Activated CD8-positive, alpha-beta memory T cell treated with anti-CD3 and anti-CD28 coated beads for 24 hours (primary cell): ENCODE measurements around the gene MYLK4.

Source experiments
- DNase-seq: peaks from one replicate; pipeline ENCODE4 v3.0.0-alpha.2; 2020

Gene MYLK4

DNA sequence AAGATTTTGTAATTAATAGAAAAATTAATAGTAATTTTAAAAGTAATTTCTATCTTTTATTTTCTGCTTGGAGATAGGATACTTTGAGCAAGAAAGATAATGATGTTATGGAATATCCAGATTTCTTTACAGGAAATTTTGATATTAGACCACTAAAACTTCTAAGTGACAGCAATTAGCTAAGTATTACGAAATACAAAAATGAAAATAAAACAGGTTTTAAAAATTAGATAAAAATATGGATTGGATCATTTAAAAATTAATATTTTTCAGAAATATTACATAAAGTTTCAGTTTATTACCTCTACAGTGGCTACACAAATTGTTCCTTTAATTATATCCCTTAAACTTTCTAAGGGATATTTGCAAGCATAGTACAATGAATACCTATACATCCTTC is 4.2 kb upstream of the MYLK4 start:
- no peak for DNase-seq

DNA sequence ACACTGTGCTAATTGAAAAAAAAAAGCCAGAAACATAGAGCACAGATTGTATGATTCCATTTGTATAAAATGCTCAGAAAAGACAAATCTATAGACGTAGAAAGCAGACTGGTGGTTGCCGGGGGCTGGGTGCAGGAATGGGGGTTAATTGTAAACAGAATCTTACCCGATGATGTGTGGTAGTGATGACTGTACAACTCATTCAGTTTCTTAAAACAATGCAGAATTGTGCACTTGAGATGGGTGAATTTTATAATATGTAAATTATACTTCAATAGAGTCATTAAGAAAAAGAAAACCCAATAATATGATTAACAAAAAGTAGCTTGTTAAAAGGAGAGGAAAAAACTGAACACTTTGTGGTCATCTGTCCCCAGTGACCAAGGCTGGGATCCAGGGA is 3.7 kb upstream of the MYLK4 start:
- DNase-seq, result no peak

DNA sequence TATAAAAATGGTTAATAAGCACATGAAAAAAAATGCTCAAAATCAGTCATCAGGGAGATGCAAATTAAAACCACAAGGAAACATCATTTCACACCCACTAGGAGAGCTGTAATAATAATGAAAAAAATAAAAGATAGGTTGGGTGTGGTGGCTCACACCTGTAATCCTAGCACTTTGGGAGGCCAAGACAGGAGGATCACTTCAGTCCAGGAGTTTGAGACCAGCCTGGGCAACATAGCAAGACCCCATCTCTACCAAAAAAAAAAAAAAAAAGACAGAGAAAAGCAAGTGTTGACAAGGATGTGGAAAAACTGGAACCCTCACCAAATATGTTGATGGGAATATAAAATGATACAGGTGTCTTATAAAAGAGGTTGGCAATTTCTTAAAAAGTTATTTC is 3.0 kb upstream of the MYLK4 start:
- no peak for DNase-seq

DNA sequence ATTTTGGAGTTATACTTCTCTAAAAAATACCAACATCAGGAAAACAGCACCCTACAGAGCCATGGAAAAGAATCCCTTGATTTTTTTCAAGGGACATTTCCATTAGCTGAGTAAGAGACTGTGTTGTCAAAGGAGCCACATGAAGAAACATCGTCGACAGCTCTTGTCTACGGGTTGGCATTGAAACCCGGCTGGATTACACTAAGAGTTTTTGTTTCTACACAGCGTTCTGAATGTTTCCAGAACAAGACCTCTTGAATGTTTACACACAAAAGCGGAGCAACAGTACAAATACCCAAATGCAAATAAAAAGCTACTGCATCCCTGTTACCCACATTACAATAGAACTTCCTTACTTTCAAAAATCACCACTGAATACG is 2.4 kb upstream of the MYLK4 start:
- no peak for DNase-seq

DNA sequence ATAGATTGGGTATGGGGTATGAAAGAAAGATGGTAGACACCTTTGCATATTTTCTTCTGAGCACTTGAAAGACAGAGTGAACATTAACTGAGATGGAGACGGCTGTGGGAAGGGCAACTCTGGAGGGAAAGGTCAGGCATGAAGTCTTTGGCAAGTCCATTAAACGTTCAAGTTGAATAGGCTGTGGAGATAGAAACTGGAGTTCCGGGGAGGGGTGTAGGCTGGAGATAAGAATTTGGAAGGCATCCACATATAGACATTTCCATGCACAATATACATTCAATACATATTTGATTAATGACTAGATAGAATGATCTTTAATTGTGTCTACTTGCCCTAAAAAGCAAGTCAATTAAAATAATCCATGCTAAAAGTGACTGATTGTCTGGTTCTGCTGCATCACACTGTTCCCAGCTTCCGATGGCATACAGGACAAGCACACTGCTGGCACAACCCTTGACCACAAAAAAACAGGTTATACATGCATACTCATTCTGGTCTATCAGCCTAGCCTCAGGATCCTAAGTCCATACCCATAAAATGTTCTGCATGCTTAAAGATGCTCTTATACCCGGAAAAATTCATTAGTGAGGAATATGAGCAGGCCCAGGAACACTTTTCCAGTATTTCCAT is 1.9 kb upstream of the MYLK4 start:
- no peak for DNase-seq

DNA sequence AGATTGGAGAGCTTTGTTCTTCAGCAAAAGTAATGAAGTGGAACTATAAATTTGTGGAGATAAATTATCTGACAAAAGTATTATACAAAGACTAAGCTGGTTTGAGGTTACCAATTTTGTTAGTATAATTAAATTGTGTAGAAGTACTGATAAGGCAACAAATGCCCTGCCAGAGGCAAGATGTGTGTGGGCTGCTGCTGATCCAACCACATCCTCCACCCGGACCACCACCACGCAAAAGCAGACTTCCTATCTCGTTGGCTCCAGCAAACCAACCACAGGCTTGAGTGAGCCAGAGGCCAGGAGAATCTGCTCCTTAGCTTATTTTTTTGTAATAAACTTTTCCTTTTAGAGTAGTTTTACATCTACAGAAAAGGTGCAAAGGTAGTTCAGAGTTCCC is 1.1 kb upstream of the MYLK4 start:
- no peak for DNase-seq

DNA sequence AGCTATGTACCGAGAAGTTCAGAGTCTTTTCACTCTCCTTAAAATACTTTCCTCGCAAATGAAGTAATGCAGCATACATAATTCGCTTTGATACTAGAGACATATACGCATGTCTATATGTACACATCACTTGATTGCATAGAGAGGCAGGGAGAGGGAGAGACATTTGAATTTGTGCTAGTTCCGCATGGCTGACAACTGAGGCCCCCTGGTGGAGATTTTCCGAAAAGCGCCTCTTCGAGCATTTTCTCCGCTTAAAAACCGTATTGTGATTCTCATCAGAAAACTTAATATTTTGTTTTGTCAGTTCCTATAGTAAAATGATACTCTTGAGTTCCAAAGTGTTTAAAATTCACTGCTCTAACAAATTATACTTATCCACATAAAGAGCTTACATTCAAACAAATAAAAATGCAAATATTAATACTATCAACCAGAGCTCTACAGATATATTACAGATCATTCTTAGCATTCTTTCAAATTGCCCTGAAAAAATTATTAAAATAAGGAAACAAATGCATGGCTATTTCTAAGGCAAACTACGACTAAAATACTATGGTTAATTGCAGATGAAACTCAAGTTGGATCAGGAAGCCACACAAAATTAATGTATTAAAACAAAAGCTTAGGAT is 637 bp downstream of the MYLK4 start:
- peak; percentile 84 for DNase-seq

DNA sequence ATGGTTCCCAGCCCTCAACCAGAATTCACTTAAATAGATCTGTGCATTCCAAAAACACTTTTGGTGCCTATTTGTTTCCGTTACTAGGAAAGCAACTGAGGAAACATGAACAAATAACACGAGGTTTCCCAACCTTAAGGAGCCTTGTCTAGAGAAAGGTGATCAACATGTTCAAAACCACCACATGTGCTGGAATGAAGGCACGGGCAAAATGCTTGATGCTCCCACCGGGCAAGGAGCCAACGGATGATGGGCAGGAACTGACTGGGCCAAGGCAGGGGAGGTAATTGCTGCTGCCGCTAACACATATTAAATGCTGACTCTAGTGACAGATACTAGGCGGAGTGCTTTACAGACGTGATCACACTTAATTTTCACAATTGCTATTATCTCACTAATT is 2.5 kb downstream of the MYLK4 start:
- no peak for DNase-seq

DNA sequence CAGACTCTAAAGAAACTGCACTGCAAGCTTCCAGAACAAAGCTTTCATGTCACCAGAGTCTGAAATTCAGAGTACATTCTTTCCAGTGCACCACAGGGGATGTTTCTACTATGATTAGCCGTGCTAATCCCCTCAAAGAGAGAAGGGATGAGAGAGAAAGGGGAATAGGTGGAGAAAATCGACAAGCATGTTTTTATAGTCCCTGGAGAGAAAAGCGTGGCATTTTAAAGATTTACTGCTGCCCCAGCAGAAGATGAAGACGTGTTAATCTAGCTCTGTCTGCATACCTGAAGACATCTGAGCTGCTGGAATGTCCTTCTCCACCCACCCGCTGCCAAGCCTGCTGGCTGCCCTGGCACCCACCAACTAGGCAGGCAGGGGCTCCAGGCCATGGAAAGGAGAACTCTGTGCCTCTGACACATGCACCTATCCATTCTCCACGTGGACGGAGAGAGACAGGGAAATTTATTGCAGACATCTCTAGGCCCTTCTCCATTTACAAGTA is 4.1 kb downstream of the MYLK4 start:
- no peak for DNase-seq

DNA sequence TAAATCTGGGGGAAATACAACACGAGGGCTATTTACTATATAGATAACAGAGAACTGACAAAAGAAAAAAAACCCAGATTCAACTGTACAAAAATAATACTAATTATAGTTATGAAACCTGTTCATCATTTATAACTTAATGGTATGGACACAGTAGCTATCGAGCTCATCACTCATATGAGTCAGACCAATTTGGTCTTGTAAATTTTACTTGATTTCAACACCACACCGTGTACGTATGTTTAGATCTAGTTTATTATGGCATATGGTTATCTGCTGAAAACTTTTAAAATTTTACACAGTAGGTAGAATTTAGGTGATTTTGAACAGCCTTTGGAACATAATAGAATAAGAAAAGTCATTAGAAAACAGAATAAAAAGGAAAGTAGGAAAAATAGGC is 5.5 kb downstream of the MYLK4 start:
- no peak for DNase-seq

DNA sequence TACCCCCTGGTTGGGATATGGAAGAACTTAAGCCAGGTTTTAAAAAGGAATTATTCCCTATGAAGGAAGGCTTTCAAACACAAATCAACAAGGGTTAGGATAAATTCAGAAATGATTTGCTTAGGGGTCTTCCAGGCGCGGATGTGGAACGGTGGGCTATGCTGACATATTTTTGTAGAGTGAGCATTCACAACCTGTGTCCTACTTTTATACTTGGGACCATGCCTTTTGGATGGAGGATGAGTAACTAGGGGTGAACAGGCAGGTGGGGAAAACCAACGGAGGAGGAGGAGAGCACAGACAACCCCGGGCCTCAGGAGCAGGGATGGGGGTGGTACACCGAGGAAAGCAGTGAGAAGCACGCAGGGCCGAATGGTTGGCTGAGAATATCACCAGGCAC is 5.9 kb downstream of the MYLK4 start:
- DNase-seq, result no peak

DNA sequence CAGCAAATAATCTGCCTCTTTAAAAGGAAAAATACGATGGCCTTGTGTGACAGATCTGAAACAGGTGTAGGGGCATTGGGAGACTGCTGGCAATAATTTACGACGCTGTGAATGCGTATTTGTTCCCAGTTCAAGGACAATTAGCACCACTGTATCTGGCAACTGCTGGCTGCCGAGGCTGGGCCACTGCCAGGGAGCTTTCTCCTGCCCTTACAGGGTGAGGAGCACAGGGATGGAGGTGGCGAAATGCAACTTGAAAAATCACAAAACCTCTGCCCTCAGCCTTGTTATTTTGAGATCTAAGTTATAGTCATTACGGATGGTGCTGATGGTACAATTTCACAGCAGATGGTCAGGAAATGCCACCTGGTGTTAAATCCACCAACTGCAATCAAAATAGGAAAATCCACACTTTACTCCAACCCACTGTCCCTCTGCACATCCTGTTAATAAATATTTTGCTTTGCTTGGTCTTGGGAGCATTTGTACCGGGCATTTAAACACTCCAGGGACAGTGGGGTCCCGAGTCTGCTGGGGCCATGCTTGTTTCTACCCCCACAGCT is 6.4 kb downstream of the MYLK4 start:
- DNase-seq, result no peak

DNA sequence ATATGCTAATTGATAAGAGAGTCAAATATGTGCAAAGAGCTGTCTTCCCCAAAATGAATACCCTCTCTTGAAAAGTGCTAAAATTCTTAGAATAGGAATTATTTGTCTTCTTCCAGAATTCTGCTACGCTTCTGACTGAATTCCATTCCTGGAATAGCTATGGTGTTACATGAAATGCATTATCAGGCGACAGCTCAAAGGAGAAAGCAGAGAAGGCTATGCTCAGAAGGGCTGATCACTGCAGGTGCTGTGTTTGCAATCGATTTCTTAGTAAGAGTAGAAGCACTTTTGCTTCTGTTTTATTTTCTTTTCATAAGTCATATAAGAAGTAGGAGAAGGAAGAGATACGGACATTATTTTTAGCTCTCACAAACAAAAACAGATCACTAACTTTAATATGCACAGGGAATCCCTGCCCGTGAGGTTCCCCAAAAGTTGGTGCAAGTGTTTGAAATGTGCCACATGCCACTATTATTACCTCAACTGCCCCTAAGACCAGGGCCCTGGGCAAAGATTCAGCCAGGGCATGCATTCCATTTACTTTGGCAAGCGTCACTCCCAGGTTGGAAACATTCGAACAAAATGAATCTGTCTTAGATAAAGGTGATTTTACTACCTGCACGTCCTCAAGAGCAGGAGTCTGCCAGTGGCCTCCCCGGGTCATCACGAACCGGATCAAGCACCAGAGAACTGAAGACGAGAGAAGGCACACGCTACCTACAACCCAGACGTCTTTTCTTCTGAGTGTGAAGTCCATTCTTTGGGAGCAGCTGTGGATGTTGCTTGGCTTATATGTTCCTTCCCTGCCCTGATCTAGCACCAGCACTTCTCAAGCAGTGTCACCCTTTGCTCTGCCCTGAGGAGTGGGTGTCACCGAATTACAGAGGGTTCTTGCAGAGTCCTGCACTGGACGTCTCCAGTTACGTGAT is 7.2 kb downstream of the MYLK4 start:
- no peak for DNase-seq

DNA sequence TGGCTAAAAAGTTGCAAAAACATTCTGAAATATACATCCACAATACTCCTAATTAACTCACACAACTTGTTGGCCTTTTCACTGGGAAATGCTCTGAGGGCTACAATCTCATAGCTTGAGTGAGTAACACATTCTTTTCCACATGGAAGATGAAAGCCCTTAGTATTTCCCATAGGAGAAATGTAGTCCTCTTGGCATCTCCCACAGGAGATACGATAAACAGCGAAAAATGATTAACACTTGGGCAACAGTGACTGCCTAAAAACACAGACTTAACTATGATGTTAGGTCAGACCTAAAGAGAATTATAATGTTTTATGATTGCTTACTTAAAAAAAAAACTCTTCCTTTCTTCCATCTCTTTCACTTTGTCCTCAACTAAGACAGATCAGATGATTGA is 9.0 kb downstream of the MYLK4 start:
- no peak for DNase-seq

DNA sequence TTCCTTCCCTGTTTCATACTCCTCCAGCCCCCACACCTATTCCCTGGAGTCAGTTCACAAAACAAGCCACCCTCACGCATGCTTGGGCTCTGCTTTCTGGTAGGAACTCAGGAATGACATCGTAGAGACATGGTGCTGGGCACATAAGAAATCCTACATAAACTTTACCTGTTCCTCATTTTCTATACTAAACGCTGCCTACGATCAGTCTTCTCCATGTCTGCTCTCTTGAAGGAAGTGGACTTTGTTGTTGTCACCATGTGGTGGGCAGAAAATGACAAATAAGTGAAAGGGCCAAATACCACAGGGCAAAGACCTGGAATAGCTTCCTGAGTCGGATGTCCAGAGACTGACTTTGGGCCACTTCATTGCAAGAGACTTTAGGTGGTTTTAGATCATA is 10.1 kb downstream of the MYLK4 start:
- no peak for DNase-seq

DNA sequence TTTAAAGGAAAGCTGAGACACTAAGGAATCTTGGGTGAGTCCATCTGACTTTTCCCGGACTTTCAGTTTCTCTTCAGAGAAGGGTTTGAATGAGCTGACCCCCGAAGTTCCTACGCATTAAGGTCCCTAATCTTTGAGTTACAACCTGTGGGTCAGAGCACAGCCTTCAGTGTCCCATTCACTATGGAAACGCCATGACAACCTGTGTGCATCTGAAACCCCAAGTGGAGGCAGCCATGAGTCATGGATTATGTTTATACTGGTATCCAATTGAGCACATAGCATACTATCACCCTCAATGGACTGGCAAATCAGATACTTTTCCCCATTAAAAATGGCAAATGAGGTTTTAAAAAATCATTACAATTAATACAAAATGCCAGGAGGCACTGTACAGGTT is 11.4 kb downstream of the MYLK4 start:
- no peak for DNase-seq

DNA sequence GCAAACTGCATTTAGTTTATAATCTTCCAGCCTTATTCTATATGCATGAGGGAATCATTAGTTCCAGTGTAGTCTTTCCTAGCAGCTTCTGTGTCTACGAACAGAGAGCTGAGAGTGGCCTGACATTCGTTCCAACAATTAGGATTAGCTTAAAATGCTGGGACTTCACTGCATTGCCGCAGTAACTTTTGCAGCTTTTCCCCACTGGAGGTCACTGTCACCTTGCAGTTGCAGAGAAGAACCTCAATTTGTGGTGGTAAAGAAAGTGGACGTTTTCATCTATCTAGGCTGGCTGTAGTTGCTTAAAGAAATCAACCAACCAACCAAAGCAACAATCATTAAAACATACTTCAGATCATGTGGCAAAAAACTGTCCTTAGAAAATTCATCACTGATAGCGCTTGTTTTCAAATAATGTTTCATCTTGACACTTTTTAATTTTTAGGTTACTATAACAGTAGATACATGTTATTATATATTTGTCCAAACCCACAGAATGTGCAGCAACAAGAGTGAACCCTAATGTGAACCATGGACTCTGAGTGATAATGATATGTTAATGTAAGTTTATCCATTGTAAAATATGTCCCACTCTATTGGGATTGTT is 12.2 kb downstream of the MYLK4 start:
- DNase-seq, result peak; percentile 62

DNA sequence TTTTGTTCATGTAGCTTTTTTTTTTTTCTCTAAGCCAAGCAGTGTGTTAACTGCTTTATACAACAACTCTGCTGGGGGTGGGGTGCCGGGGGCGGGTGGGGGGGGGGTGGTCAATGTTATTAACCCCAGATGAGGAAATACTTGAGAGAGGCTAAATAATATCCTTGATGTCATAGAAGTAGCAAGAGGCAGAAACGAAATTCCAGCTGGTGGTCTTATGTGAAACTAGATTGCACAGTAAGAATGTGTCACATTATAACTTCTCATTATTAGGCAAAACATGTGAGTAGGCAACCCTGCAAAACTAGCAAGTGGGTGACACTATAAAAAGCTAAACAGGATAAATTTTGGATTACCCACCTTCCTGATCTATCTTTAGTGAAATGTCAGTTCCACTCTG is 12.8 kb downstream of the MYLK4 start:
- no peak for DNase-seq

DNA sequence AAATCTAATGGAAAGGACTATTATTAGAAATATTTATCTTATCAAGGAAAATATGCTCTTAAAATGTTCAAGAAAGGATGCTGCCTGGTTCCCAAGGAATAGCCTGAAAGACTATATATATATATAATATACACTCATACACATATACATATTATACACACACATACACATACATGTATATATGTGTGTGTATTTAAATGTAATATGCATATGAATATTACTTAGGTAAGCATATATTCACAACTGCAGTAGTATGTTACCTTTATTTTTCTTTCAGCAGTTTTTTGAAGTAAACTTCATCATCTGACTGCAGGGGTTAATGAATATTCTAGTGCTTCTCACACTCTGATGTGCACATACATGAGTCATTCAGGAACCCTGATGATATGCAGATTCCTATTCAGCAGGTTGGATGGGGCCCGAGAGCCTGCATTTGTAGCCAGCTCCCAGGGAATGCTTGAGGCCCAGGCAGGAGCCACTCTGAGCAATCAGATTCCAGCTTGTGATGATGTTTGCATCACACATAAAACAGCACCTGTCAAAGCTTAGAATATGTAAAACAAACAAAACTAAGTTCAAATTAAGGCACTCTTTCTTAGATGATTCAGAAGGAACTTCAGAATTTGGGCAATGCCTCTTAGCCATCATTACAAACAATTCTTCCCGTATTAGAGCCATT is 16.1 kb downstream of the MYLK4 start:
- no peak for DNase-seq

DNA sequence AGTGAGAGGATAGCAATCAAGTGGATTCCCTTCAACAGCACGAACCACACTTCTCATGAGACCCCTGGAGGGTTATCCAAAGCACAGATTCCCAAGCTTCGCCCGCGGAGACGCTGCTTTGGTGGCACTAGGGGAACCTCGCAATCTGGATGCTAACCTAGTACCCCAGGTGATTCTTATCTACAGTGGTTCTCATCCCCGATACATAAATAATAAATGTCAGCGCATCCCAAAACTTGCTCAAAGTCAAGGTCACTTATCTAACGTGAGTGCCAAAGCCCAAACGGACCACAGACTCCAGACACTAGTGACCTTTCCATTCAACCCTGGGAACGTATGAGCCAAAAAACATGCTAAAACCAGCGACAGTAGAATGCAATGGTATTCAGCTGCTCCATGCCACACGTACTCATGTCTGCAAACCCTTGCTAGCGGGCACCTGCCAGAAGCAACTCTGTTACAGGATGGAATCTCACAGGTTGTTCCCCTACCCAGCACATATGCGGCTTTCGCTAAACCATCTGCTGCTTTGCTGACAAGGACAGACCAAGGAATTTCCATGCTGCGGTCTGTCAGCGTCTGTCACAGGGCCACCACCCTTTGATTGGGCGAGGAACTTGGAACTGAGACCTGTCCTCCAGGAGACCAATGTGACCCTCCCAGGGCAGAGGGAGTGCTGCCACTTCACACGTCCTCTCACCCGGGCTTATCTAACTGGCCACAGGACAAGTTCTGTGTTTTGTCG is 16.8 kb downstream of the MYLK4 start:
- no peak for DNase-seq

DNA sequence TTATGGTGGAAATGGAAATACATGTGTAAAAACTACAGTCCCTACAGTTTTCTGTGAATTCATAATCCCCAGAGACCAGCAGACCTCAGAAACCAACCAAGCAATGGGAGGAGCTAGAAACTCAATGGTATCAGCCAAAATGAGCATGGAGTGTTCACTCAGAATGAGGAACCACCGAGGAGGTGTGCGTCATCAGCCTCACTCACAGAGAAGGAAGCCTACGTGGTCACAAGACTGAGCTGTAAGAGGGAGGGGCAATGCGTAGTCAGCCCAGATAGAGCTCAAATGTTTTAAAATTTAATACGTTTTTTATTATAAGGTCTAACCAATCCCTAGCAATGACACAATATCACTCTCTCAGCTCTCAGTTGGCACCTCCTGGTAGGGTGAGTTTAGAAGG is 17.4 kb downstream of the MYLK4 start:
- no peak for DNase-seq
